NK-92 (cell line): ENCODE measurements around the gene RNF175.

Experiments used
- DNase-seq: peaks from one replicate; lab custom pipeline; 2025; ENCODE audit not compliant: unreplicated experiment; lab: John Stamatoyannopoulos, UW

RNF175 gene

GRCh38 chr4:153750197-153750817 is 9.5 kb downstream of the RNF175 start:
- DNase-seq = no peak

DNA sequence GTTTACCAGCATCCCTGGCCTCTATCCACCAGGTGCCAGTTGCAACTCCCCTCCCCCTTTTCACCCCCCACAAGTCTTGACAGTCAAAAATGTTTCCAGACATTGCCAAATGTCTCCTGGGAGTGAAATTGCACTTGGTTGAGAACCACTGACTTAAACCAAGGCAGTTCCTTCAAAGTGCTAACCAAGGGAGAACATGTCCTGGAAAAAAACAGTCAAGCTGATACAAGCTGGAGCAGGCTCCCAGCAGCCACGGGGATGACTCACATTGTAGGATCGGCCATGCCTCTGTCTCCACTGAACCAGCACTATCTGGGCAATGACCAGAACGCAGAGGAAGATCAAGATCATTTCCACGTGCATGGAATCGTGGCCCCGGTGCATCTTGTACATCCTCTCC is 11.4 kb downstream of the RNF175 start:
- DNase-seq = no peak

DNA sequence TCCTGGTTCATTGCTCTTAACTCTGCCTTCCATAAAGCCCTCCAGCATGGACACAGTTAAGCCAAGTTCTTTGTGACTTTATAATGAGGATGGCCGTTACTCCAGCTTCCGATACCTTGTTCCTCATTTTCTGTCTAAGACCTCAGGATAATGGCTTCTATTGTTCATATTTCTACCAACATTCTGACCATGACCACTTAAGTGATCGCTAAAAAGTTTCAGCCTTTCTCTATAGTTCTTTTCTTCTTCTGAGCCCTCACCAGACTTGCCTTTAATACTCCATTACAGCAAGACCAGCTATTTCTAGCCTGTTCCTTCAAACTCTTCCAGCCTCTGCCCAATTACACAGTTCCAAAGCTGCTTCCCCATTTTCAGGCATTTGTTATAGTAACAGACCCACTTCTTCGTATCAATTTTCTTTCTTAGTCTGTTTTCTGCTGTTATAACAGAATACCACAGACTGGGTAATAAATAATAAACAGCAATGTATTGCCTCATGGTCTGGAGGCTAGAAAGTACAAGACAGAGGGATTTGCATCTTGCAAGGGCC is 12.3 kb downstream of the RNF175 start:
- no peak for DNase-seq

GRCh38 chr4:153745651-153746050 is 14.2 kb downstream of the RNF175 start:
- DNase-seq = no peak

GRCh38 chr4:153741541-153741940 is 18.3 kb downstream of the RNF175 start:
- no peak for DNase-seq

DNA sequence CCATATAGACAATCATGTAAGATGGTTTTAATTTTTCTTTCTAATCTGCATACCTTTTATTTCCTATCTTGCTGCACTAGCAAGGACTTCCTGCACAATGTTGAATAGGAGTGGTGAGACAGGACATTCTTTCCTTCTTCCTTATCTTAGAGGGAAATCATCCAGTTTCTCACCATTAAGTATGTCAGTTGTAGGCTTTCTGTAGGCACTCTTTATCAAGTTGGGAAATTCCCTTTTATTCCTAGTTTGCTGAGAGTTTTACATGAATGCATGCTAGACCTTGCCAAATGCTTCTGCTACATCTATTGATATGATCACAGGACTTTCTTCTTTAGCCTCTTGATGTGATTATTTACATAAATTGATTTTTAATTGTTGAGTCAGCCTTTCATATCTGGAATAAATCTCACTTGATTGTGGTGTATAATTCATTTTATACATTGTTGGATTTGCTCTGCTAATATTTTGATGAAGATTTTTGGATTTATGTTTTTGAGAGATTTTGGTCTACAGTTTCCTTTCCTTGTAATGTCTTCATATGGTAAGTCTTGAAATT is 23.8 kb downstream of the RNF175 start:
- no peak for DNase-seq

DNA sequence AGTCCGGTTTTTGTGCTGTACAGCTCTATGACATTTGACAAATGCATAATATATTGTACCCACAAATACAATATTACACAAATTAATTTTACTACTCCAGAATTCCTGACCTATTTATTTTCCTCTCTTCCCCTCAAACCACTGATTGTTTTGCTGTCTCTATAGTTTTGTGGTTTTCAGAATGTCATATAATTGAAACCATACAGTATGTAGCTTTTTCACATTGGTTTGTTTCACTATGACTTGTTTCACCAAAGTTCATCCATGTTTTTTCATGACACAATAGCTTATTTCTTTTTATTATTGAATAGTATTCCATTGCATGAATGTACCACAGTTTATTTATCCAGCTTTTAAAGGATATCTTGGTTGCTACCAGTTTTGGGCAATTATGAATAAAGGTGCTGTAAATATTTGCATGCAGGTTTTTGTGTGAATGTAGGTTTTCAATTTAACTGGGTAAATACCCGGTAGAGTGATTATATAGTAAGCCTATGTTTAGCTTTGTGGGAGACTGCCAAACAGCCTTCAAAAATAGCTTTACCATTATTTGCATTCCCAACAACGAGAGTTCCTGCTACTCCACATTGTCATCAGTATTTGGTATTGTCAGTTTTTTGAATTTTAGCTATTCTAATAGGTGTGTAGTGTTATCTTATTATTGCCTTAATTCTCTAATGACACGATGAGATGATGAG is 25.9 kb downstream of the RNF175 start:
- no peak for DNase-seq

DNA sequence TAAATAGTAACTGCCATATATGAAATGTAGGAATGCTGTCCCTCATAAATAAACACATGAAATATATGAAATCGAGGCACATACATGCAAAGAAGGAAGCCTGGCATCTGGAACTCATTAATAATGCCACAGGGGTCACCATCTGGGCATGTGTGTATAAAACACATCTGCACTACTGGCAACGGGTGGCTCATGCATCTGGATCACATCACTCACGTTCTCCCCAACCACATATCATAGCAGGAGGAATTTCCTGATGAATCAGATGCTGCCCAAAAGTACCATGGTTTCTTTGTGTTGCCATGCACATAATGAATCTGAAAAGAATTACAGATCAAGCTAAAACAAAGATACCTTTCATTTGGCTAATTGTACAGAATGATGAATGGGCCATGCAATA is 28.6 kb downstream of the RNF175 start:
- DNase-seq = no peak

GRCh38 chr4:153729895-153730294 is 29.9 kb downstream of the RNF175 start:
- DNase-seq = no peak

GRCh38 chr4:153728660-153729059 is 31.2 kb downstream of the RNF175 start:
- DNase-seq = no peak

DNA sequence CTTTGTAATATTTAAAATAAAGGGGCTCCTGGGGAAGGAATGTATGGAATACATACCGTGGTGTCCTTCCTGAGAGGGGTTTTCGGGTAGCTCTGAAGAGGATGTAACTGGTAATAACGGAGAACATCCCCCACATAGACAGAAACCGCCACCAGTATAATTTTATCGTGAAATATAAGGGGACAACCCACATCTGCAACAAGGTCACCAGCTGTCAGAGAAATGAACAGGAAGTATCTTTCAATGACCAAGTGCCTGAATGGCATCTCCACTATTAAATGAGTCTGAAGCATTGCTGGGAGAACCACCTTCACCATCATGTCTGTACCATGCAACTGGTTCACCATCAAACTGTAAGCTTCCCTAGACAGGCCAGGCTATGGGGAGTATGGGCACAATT is 31.7 kb downstream of the RNF175 start:
- DNase-seq = no peak

DNA sequence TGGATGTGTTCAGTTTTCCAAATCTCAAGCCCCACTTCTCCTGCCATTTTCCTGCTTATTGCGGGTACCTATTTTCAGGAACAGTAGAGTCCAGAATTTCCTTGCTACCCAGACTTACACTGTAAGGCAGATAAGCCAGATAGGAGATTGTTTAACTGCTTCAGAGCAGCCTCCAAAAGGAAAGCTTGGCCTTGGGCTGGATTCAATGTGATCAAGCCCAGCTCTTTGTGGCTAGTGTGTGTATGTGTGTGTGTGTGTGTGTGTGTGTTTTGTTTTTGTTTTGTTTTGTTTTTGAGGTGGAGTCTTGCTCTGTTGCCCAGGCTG is 34.0 kb downstream of the RNF175 start:
- no peak for DNase-seq

DNA sequence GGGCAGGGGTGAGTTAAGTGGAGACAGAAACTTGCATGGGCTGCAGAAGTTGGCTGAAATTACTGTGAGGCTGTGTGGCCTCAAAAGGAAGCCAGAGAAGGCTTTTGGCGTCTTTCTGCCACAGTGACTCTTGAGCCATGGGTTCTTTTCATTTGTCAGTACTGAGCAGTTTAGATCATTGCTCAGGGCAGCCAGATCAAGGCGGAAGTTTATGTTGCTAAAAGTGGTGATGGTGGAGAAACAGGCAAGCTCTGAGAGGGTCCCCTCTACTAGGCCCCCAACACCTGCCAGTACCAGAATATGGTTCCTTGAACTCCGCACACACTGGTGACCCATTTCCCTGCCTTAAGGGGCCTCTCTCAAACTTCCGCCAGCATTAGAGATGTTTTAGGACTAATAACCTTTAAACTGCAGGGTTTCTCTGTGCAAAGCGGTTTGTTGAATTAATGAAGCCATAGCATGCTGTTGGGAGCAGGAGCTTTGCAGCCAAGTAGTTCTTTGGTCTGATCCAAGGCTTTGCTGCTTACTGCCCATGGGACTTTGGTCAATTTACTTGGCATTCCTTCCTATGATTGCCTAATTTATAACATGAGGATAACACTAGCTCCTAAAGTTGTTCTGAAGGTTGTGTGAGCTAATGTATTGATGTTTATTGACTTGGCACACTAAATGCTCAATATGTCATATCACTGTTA is 34.5 kb downstream of the RNF175 start:
- no peak for DNase-seq

DNA sequence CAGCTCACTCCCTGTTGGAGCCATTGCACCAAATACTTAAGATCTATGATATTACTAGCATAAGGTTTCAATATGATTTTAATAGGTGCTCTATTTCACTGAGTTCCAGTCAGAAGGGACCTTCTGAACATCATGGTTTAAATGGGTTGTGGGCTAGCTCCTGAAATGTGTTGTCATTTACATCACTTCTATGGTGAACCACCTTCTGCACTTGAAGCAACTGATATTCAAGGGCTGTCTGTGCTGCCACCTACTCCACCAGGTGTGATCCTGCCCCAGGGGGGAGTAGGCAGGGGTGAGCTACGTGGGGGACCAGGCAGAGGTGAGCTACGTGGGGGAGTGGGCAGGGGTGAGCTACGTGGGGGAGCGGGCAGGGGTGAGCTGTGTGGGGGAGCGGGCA is 35.2 kb downstream of the RNF175 start:
- DNase-seq = no peak

DNA sequence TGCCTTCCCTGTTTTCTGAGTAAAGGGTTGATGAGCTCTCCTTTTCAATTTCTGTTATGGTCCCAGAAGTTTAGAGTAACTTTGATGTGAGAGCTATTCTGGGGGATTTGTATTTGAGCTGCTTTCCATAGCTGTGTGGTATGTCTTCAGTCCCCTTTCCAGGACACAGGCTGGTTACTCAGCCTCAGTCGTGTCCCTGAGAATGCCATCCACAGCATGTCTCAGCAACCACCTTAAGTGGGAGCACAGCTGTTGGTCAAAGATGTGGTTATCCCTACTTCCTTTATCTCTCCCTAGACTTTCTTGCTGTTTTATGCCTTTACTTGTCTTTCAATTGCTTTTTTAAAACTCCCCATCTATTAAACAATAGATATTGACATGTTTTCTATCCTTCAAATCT is 37.8 kb downstream of the RNF175 start:
- DNase-seq = no peak

DNA sequence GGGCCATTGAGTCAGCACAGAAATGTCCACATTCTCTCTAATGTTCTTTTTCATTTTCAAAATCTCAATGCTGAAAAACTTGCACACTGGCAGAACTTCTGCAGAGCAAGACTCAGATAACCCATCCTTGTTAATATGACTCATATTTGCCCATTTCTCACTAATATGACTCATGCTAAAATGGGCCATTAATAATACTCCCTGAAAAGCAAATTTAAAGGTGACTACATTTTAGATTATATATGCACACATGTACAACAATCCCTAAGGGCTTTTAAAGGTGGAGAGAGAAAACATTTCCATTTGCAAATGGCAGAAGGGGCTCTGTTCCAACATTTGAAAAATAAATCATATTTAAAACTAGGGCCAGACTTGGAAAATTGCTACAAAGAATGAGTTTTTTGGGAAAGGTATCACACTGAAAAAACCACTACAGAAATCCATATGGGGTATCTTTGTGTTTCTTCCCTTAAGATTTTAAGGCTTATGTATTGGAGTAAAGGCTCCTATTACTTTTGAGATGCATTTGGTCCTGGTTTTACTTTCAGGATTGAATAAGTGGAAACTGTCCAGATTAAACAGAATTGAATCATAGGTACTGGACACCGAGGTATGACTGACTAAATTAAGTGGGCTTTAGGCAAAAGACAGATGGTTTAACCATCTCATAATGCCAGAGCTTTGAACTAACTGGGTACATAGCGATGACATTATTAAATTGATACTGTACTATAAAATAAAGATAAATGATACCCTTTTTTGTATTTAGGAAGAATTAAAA is 45.8 kb downstream of the RNF175 start:
- DNase-seq = no peak

DNA sequence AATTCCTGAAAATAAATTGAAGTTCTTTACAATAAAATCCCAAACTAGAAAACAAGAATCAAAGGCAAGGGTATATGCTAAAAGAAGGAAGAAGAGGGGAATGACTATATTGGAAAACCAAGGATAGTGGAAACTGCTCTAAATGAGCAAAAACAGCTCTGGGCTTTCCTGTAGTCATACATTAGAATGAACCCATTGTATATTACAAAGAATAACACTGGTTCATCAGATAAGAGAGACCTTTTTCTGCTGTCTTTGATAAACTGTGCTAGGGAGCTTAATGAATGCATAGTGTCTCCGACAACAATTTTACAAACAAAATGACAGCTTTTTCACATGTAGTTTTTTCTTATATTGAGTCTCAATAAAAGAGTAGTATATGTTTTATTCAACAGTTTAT is 49.1 kb downstream of the RNF175 start:
- DNase-seq = no peak

GRCh38 chr4:153706519-153706918 is 53.3 kb downstream of the RNF175 start:
- no peak for DNase-seq

DNA sequence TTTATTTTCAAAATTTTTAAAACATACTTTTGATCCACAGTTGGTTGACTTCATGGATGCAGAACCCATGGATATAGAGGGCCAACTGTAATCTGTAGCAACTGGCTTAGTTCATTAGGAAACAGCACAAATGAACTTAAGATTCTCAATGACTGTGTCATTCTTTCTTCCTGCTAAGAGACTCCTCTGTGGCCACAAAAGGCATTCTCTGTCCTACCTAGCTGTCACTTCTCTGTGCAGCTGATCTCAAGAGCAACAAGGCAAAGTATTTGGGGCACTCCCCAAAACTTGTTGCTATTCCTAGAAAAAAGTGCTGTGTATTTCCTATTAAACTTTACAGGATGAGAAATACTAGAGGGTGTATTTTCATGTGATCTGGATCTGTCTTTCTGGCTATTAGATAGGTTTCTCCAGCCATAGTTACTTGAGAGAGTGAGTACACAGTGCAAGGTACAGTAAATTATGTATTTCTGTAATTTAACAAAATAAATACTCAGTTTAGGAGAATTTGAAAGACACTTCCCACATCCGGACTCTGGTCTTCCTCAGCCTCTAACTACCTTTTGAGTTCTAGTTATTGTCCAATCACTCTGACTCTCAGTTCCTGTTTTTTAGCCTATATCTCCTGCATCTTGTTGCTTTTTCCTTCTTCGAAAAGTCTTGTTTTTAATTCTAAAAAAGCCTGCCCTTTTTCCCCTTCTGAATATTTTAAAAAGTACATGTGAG is 53.9 kb downstream of the RNF175 start:
- no peak for DNase-seq

DNA sequence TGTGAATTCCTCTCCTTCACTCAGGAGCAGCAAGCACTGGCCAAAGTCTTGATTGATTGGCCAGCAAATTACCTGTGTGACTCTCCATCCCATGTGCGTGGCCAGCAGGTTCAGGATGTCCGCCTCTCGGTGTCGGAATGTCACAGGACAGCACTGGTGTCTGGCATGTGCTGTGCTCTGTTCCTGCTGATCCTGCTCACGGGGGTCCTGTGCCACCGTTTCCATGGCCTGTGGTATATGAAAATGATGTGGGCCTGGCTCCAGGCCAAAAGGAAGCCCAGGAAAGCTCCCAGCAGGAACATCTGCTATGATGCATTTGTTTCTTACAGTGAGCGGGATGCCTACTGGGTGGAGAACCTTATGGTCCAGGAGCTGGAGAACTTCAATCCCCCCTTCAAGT is 55.3 kb downstream of the RNF175 start:
- no peak for DNase-seq

GRCh38 chr4:153684971-153685371 is 74.9 kb downstream of the RNF175 start:
- DNase-seq = no peak
